ENCODE data around the gene TDRD6. TPM values are rescaled to one million over a fixed set of nuclear protein-coding genes. Genes with fewer than 3 reads are reported as not detected.
"Not testable (repeated sequence)": the region's sequence is repeated elsewhere in the genome, so short reads cannot be mapped to it uniquely, and the experiment has no call there.

The TDRD6 gene
- total and polyA plus RNA-seq, 8 donors, result 0.34 to 2.2 (median 1.4) TPM

- no peaks in the 10 kb centered on the region for H3K4me1 ChIP-seq
- H3K9me3 ChIP-seq, result no peaks in the 10 kb centered on the region
- TF ChIP-seq CTCF (IDR thresholded peaks at IDR 0.05), result no peak
- ATAC-seq (no peak), DNase-seq (no peak)
- peaks cover 0 to 7% of the 10 kb centered on the region in 2 donors for H3K27me3 ChIP-seq
- H3K27ac ChIP-seq, result no peak overlapping the region
- intact Hi-C loops (cut with DNase I), result no loop called here
- H3K36me3 ChIP-seq, result no peaks in the 10 kb centered on the region
- H3K4me3 ChIP-seq, result no peak overlapping the region
Observed at GRCh38 chr6:46743425-46744158, 55.9 kb downstream of the TDRD6 start.

GRCh38 chr6:46744159-46744725 is 56.6 kb downstream of the TDRD6 start:
- ATAC-seq; H3K4me3 ChIP-seq; intact Hi-C loops (cut with DNase I); H3K27ac ChIP-seq; H3K36me3 ChIP-seq; H3K4me1 ChIP-seq; H3K27me3 ChIP-seq; DNase-seq; H3K9me3 ChIP-seq: not testable (repeated sequence)

DNA sequence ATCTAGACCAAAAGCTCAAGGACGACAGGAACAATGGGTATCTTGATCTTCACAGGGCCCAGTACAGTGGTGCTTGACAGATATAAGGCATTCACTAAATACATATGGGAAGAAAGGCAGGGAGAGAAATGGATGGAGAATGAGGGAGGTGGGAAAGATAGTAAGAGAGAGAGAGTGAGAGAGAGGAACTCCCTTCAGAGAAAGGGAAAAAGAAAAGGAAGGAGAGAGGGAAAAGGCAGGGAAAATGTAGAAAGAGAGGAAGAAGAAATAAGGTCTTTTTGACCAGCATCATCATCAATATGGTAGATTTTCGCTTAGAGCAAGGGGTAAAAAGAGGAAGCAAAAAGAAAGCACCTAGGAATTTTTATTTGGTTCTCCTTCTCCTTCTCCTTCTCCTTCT is 58.3 kb downstream of the TDRD6 start:
- intact Hi-C loops (cut with DNase I), result no loop called here
- Histone ChIP-seq H3K36me3 (no peaks in the 10 kb centered on the region), H3K4me1 (no peaks in the 10 kb centered on the region), H3K27ac (no peak overlapping the region), H3K9me3 (no peaks in the 10 kb centered on the region), H3K27me3 (peaks cover 0 to 7% of the 10 kb centered on the region in 2 donors), H3K4me3 (no peak overlapping the region)
- TF ChIP-seq CTCF (IDR thresholded peaks at IDR 0.05), result no peak
- ATAC-seq (no peak), DNase-seq (no peak)

DNA sequence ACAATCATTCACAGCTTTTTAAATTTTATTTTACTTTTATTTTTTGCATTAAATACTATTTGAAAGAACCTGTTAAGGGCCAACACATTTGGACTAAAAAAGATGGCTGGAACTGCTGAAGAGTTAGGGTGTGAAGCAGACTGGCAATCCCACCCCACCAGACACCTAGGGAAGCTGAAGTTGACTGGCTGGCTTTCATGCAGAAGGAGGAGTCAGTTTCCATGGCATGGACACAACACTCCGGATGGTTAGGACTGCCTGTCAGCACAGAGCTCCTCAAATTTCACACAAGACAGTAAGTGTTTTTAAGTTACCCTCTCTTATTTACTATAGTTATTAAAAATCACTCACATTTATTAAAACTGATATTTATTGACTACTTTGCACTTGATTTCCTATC is 59.0 kb downstream of the TDRD6 start, which contains the start of gene ANKRD66:
Gene ANKRD66 (plus strand): TSS at position 238 of the 400 bp plus-strand sequence. CDS start 5,016 bp downstream, outside the sequence.
- Histone ChIP-seq H3K27ac (no peak within 1 kb of the TSS), H3K4me3 (no peak within 1 kb of the TSS), H3K4me1 (no peaks in the 10 kb centered on the region), H3K27me3 (peaks cover 0 to 7% of the 10 kb centered on the region in 2 donors), H3K36me3 (no peaks in the 10 kb centered on the region), H3K9me3 (no peaks in the 10 kb centered on the region)
- ATAC-seq (no peak), DNase-seq (no peak)
- no peak for TF ChIP-seq CTCF (IDR thresholded peaks at IDR 0.05)
- intact Hi-C loops (cut with DNase I), result no loop called here

DNA sequence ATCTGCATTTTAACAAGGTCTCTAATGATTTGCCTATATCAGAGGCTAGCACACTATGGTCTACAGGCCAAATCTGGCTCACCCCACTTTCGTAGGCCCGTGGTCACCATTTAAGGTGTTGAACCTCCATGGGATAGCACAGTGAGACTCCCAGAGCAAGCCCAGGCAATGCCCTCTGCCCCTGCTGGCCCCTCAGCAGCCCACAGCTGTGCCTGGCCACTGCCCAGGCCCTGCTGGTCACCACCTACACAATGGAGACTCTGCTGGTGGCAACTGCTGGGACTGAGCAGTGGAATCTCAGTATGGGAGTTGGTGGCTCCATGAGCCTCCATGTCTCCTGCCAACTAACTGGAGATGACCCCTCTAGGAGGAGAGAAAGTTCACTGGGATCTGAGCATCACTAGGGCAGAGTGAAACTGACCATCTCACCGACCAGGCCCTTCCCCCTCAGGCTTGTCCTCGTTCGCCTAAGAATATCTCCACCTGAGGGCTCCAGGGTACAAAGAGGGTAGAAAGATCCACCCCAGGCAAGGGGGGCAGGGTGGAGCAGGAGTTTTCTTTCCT is 61.3 kb downstream of the TDRD6 start:
- H3K36me3 ChIP-seq, result no peaks in the 10 kb centered on the region
- H3K27ac ChIP-seq, result no peak overlapping the region
- intact Hi-C loops (cut with DNase I), result no loop called here
- H3K27me3 ChIP-seq, result peaks cover 0 to 7% of the 10 kb centered on the region in 2 donors
- H3K9me3 ChIP-seq, result no peaks in the 10 kb centered on the region
- no peak for DNase-seq
- TF ChIP-seq CTCF (IDR thresholded peaks at IDR 0.05), result no peak
- no peaks in the 10 kb centered on the region for H3K4me1 ChIP-seq
- no peak for ATAC-seq
- H3K4me3 ChIP-seq, result no peak overlapping the region

All from left lung (tissue), 10 donors.